IPS-11a (cell line): ENCODE results near the gene TNFSF11.

ENCODE experiments used
- H3K4me3 ChIP-seq: one replicate; pipeline ENCODE4 v1.5.1; 2013; ENCODE audit warnings: low read depth, low read length, control low read depth

The TNFSF11 gene

DNA sequence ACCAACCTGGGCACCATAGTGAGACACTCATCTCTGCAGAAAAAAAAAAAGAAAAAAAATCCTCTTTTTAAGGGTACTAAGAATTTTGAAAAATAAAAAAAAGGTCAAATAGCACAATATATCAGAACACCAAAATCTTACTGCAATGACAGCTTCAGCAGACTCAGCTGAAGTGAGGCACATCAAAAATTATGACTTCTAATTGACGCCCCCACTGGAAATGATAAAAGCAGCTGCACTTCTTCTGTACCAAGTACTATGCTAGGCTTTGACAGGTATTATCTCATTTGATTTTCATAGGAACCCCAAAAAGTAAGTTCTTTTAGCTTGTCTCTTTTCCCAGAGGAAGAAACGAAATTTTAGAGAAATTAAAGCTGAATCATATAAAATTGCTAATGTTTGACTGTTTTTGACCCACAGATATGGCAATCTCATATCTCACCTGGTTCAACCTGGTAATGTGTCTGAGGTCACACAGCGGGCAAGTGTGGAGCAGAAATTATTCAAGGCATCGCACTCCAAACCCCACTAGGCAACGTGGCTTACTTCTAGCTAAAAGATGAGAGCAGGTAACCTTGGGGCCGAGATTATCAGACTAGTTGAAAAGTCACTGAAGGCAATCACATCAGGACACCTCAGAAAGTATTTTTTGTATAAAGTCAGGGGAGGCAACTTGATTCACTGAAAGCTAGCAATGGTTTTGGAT lies 78.1 kb downstream of the TNFSF11 start:
- H3K4me3 ChIP-seq: no peak overlapping the region

- H3K4me3 ChIP-seq: no peak overlapping the region
These were observed 78.9 kb downstream of the TNFSF11 start for GRCh38 chr13:42652642-42653415.

DNA sequence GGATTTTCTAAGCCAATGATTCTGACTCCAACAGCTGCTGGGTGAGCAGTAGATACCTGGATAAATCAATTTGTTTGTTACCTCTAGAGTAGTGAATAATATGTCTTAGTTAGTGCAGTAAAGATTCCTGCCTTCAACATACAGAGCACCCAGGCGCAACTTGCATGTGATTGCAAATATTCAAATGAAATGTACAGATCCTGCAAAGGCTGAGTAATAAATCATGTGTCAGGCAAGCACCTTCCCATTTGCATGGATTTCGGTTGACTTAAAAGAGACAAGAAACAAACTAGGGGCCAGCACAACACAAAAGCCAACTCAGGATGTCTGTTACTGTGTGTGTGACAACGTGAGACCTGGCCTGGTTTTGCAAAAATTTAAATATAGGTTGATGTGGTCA lies 79.7 kb downstream of the TNFSF11 start:
- H3K4me3 ChIP-seq: no peak overlapping the region

GRCh38 chr13:42654212-42654611 lies 80.3 kb downstream of the TNFSF11 start:
- H3K4me3 ChIP-seq: no peak overlapping the region

- H3K4me3 ChIP-seq: no peak overlapping the region
These were observed 80.8 kb downstream of the TNFSF11 start for GRCh38 chr13:42654722-42655121.

GRCh38 chr13:42656161-42656560 lies 82.2 kb downstream of the TNFSF11 start:
- no peak overlapping the region for H3K4me3 ChIP-seq

DNA sequence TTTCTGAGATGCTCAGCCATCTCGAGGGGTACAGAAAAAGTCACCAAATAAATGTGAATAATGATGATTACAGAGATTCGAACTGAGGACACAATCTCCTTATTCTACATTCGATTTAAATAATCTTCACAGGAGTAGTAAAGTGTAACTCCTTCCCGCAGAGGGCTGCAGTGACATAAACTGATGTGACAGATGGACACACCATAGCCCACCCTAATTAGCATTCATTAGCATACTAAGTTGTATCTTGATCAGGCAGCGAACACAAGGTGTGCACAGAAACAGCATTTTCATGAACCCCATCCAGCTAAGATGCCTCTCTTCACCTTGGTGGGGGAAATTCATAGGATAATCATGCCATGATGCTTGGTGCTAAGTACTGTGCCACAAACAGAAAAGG lies 83.0 kb downstream of the TNFSF11 start:
- no peak overlapping the region for H3K4me3 ChIP-seq
